ENCODE data around the gene NRG4. TPM values are rescaled to one million over a fixed set of nuclear protein-coding genes. Genes with fewer than 3 reads are reported as not detected.
"Not testable (repeated sequence)": the region's sequence is repeated elsewhere in the genome, so short reads cannot be mapped to it uniquely, and the experiment has no call there.

The NRG4 gene
- total and polyA plus RNA-seq, 9 of the 15 experiments (the other 6 are each of a cell fraction or from before 2014, with no cell fraction given) = 0.33 to 2.5 (median 0.76) TPM

DNA sequence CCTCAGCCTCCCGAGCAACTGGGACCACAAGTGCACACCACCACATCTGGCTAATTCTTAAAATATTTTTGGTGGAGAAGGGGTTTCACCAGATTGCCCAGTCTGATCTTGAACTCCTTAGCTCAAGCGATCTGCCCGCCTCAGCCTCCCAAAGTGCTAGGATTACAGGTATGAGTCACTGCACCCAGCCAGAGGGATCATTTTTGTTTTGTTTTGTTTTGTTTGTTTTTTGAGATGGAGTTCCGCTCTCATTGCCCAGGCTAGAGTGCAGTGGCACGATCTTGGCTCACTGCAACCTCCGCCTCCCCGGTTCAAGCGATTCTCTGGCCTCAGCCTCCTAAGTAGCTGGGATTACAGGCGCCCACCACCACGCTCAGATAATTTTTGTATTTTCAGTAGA is 42.0 kb upstream of the NRG4 start:
- FAIRE-seq; H3K4me3 ChIP-seq; BruUV-seq (replicated peaks); H4K20me1 ChIP-seq (replicated peaks; ENCODE audit: control insufficient read depth, insufficient read depth, low read length); H2AFZ ChIP-seq (ENCODE audit: low read depth, low read length); ATAC-seq; H3K4me1 ChIP-seq (replicated peaks in 1 of 2; ENCODE audit: control insufficient read depth in 2 of 2, insufficient read depth in 2 of 2, low read length in 2 of 2); H3K36me3 ChIP-seq (ENCODE audit: control insufficient read depth, insufficient read depth, low read length); H3K9me3 ChIP-seq (replicated peaks; ENCODE audit: control insufficient read depth, insufficient read depth, low read depth, low read length); H3K79me2 ChIP-seq (ENCODE audit: control insufficient read depth, insufficient read depth, low read length); H3K9ac ChIP-seq (ENCODE audit: insufficient read depth in 1 of 2, low read depth in 2 of 2, low read length in 2 of 2); H3K9me1 ChIP-seq (ENCODE audit: control insufficient read depth, insufficient read depth, low read length); CTCF ChIA-PET (ENCODE audit: low intra/inter-chr PET ratio); H3K27ac ChIP-seq (ENCODE audit: extremely low read depth, low read depth, low read length); DNase-seq (ENCODE audit: extremely low read depth in 1 of 4, low spot score in 3 of 4); in situ Hi-C loops (cut with MboI); H3K4me2 ChIP-seq (ENCODE audit: insufficient read depth, low read length): not testable (repeated sequence)
- intact Hi-C loops (cut with micrococcal nuclease) = loop anchor here (10.0 kb wide), 2 partner anchors 239 to 269 kb away; no protein-coding TSS in a partner anchor
- POLR2A ChIA-PET = interaction anchor here (1.0 to 1.4 kb wide), 2 partner anchors 10 to 12 kb away, joined by 3 to 4 read pairs; no protein-coding TSS in a partner anchor
- WGBS (ENCODE audit: insufficient coverage, low coverage, missing lambda C conversion rate) = 2% methylated on average over 10 of the region's 10 CpGs
- H3K27me3 ChIP-seq (ENCODE audit: control insufficient read depth in 2 of 2, insufficient read depth in 2 of 2, low read length in 2 of 2) = peaks cover 16 to 18% of the 10 kb centered on the region in 2 experiments; a peak in 4 of 5 replicates
- TF ChIP-seq, protein P1, sequence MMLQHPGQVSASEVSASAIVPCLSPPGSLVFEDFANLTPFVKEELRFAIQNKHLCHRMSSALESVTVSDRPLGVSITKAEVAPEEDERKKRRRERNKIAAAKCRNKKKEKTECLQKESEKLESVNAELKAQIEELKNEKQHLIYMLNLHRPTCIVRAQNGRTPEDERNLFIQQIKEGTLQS (IDR thresholded peaks at IDR 0.05) = 0 out of 2 replicates have a peak, but pooled peaks have one; percentile 27
- TF ChIP-seq, protein P1 (CRISPR knock-in tag; conservative IDR thresholded peaks at IDR 0.05) = not testable (repeated sequence)

DNA sequence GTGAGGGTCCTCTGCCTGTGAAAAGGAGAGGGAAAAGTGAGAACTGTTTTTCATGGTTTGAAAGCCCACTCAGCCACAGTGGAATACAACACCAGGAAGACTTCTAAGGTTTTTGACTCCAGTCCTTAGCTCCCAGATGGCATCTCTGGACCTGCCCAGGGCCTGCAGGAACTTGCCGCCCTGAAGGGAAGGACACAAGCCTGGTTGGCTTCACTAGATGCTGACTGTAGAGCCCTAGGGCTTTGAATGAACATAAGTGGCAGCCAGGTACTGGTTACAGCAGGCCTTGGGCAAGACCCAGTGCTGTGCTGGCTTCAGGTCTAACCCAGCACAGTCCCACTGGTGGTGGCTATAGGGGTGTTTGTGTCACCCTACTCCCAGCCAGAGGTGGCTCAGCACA is 26.3 kb upstream of the NRG4 start:
- no peak overlapping the region for H2AFZ ChIP-seq (ENCODE audit: low read depth, low read length)
- H3K9me1 ChIP-seq (ENCODE audit: control insufficient read depth, insufficient read depth, low read length) = no peaks in the 10 kb centered on the region
- no peak overlapping the region for H3K4me3 ChIP-seq
- no peak for DNase-seq (ENCODE audit: extremely low read depth in 1 of 4, low spot score in 3 of 4)
- H3K4me2 ChIP-seq (ENCODE audit: insufficient read depth, low read length) = no peak overlapping the region
- H3K4me1 ChIP-seq (replicated peaks in 1 of 2; ENCODE audit: control insufficient read depth in 2 of 2, insufficient read depth in 2 of 2, low read length in 2 of 2) = no peaks in the 10 kb centered on the region
- 0% methylated on average over 1 of the region's 1 CpG for WGBS (ENCODE audit: insufficient coverage, low coverage, missing lambda C conversion rate)
- no peaks in the 10 kb centered on the region for H3K9me3 ChIP-seq (replicated peaks; ENCODE audit: control insufficient read depth, insufficient read depth, low read depth, low read length)
- POLR2A ChIA-PET = no interaction called here
- in situ Hi-C loops (cut with MboI) = no loop called here
- CTCF ChIA-PET (ENCODE audit: low intra/inter-chr PET ratio) = no interaction called here
- no peaks in the 10 kb centered on the region for H3K79me2 ChIP-seq (ENCODE audit: control insufficient read depth, insufficient read depth, low read length)
- no peak for ATAC-seq
- intact Hi-C loops (cut with micrococcal nuclease) = no loop called here
- H3K9ac ChIP-seq (ENCODE audit: insufficient read depth in 1 of 2, low read depth in 2 of 2, low read length in 2 of 2) = no peak overlapping the region
- H3K27me3 ChIP-seq (ENCODE audit: control insufficient read depth in 2 of 2, insufficient read depth in 2 of 2, low read length in 2 of 2) = peaks cover 5 to 8% of the 10 kb centered on the region in 2 experiments; a peak in 3 of 5 replicates
- no peak for FAIRE-seq
- no TSS peak for BruUV-seq (replicated peaks)
- no peaks in the 10 kb centered on the region for H4K20me1 ChIP-seq (replicated peaks; ENCODE audit: control insufficient read depth, insufficient read depth, low read length)
- no peaks in the 10 kb centered on the region for H3K36me3 ChIP-seq (ENCODE audit: control insufficient read depth, insufficient read depth, low read length)
- no peak overlapping the region for H3K27ac ChIP-seq (ENCODE audit: extremely low read depth, low read depth, low read length)
- TF ChIP-seq, protein P2, sequence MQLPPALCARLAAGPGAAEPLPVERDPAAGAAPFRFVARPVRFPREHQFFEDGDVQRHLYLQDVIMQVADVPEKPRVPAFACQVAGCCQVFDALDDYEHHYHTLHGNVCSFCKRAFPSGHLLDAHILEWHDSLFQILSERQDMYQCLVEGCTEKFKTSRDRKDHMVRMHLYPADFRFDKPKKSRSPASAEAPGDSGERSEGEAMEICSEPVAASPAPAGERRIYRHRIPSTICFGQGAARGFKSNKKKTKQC (CRISPR knock-in tag; IDR thresholded peaks at IDR 0.05) = no peak
- TF ChIP-seq XRCC4 (IDR thresholded peaks at IDR 0.05; ENCODE audit: extremely low read depth, insufficient read depth, insufficient read length) = no peak
- TF ChIP-seq, protein P3, sequence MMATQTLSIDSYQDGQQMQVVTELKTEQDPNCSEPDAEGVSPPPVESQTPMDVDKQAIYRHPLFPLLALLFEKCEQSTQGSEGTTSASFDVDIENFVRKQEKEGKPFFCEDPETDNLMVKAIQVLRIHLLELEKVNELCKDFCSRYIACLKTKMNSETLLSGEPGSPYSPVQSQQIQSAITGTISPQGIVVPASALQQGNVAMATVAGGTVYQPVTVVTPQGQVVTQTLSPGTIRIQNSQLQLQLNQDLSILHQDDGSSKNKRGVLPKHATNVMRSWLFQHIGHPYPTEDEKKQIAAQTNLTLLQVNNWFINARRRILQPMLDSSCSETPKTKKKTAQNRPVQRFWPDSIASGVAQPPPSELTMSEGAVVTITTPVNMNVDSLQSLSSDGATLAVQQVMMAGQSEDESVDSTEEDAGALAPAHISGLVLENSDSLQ (IDR thresholded peaks at IDR 0.05) = no peak
